ENCODE results near the gene NT5C.
"Not testable (repeated sequence)": the region's sequence is repeated elsewhere in the genome, so short reads cannot be mapped to it uniquely, and the experiment has no call there.

Gene NT5C

DNA sequence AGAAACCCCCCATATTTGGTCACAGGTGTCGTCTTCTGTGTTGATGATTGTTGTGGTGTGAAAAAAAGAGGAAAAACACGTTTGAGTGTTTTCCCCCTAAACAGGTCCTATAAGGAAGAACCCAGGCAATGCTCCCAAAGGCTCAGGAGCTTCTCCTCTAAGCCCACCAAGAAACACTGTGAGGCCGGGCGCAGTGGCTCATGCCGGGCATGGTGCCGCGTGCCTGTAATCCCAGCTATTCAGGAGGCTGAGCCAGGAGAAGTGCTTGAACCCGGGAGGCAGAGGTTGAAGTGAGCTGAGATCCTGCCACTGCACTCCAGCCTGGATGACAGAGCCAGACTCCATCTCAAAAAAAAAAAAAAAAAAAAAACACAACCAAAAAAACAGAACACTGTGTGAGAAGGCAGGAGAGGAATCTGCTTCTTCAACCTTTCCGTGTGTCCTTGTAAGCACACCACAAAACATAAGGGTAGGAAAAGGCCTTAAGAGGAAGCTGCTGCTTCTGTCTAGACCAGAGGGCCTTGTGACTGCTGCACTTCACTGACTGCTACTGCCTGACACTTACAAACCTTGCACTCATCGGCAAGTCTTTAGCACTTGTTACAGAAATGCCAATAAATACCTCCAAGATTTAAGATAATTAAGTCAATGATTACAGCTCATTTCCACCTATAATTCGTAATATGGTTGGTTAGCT is 13.4 kb upstream of the NT5C start:
- TF ChIP-seq, protein P1, sequence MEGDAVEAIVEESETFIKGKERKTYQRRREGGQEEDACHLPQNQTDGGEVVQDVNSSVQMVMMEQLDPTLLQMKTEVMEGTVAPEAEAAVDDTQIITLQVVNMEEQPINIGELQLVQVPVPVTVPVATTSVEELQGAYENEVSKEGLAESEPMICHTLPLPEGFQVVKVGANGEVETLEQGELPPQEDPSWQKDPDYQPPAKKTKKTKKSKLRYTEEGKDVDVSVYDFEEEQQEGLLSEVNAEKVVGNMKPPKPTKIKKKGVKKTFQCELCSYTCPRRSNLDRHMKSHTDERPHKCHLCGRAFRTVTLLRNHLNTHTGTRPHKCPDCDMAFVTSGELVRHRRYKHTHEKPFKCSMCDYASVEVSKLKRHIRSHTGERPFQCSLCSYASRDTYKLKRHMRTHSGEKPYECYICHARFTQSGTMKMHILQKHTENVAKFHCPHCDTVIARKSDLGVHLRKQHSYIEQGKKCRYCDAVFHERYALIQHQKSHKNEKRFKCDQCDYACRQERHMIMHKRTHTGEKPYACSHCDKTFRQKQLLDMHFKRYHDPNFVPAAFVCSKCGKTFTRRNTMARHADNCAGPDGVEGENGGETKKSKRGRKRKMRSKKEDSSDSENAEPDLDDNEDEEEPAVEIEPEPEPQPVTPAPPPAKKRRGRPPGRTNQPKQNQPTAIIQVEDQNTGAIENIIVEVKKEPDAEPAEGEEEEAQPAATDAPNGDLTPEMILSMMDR (IDR thresholded peaks at IDR 0.05): no peak
- Histone ChIP-seq H3K4me3 (no peak overlapping the region), H3K27ac (no peak overlapping the region)
- DNase-seq (ENCODE audit: low spot score): no peak

DNA sequence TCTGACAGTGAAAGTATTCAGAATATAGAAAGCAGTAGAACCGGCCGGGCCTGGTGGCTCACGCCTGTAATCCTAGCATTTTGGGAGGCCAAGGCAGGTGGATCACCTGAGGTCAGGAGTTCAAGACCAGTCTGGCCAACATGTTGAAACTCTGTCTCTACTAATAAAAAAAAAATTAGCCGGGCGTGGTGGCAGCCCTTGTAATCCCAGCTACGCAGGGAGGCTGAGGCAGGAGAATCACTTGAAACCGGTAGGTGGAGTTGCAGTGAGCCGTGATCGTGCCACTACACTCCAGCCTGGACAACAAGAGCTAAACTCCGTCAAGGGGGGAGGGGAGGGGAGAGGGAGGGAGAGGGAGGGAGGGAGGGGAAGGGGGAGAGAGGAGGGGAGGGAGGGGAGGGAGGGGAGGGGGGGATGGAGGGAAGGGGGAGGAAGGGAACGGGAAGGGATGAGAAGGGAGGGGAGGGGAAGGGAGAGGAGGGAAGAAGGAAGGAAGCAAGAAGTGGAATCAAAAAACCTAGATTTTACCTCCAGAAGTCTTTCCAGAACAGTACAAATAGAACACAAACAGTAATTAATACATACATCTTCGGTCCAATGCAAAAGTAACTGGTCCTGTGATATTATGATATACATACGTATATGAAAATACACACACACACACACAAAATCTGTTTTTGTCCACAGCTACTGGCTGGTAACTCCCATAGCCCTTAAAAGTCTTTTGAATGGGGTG is 10.9 kb upstream of the NT5C start:
- H3K4me3 ChIP-seq: no peak overlapping the region
- DNase-seq (ENCODE audit: low spot score): no peak
- no peak overlapping the region for H3K27ac ChIP-seq
- TF ChIP-seq, protein P1 (IDR thresholded peaks at IDR 0.05): no peak

DNA sequence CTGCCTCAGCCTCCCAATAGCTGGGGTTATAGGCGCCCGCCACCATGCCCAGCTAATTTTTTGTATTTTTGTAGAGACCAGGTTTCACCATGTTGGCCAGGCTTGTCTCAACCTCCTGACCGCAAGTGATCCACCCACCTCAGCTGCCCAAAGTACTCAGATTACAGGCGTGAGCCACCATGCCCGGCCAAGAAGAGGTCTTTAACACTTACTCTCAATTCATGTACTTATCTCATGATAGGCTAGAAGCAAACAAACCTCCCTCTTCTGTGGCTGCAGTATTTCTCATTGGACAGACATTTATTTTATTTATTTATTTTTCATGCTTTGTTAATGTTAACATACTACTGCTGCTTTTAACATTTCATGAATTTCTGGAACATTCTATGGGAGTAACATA is 7.0 kb upstream of the NT5C start:
- H3K27ac ChIP-seq: no peak overlapping the region
- DNase-seq (ENCODE audit: low spot score): no peak
- TF ChIP-seq, protein P1 (IDR thresholded peaks at IDR 0.05): no peak
- H3K4me3 ChIP-seq: no peak overlapping the region

DNA sequence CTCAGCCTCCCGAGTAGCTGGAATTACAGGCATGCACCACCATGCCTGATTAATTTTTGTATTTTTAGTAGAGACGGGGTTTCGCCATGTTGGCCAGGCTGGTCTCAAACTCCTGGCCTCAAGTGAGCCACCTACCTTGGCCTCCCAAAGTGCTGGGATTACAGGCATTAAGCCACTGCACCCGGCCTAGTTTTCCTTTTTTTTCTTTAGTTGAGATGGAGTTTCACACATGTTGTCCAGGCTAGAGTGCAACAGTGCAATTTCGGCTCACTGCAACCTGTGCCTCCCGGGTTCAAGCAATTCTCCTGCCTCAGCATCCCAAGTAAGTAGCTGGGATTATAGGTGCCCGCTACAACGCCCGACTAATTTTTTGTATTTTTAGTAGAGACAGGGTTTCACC is 6.2 kb upstream of the NT5C start:
- H3K27ac ChIP-seq; DNase-seq (ENCODE audit: low spot score); H3K4me3 ChIP-seq: not testable (repeated sequence)

DNA sequence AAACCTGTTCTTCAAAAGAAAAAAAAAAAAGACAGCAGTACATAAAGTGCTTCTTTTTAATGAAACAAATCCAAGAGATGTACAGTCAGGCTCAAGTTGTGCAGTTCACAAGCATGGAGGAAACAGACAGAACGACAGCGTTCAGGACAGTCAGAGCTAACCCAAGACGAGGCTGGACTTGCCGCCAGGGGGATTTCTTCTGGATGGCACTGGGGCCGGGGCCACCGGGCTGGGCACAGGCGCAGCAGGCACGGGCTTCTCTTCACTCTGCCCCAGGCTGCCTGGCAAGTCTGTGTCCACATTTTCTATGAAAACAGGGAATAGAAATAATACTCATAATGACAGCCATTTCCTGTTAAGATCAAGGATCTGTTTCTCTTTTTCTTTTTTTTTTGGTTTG is 4.4 kb upstream of the NT5C start:
- DNase-seq (ENCODE audit: low spot score): no peak

DNA sequence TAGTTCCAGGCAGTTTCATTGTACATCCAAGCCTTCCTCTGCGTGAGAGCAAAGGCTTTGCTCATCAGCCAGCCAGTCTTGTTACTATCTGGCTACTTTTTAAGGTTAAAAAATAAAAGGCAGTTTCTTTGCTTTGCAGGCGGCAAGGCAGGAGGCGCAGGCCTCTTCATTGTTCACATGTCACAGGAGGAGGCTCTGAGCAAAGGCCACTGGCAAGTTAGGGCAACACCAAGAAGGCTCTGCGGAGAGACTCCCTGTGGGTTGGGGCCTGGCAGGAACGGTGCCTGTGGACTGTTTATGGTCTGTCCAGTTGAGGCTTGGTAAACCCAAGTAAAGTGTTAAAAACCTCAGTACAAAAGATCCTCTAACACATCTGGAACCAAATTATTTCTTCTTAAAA is 3.9 kb upstream of the NT5C start:
- Histone ChIP-seq H3K4me3 (no peak overlapping the region), H3K27ac (no peak overlapping the region)
- TF ChIP-seq, protein P1 (IDR thresholded peaks at IDR 0.05): no peak

More for the DNA sequence above, 4.4 kb upstream of the NT5C start:
- no peak overlapping the region for H3K27ac ChIP-seq
- TF ChIP-seq, protein P1 (IDR thresholded peaks at IDR 0.05): no peak
- no peak overlapping the region for H3K4me3 ChIP-seq

DNA sequence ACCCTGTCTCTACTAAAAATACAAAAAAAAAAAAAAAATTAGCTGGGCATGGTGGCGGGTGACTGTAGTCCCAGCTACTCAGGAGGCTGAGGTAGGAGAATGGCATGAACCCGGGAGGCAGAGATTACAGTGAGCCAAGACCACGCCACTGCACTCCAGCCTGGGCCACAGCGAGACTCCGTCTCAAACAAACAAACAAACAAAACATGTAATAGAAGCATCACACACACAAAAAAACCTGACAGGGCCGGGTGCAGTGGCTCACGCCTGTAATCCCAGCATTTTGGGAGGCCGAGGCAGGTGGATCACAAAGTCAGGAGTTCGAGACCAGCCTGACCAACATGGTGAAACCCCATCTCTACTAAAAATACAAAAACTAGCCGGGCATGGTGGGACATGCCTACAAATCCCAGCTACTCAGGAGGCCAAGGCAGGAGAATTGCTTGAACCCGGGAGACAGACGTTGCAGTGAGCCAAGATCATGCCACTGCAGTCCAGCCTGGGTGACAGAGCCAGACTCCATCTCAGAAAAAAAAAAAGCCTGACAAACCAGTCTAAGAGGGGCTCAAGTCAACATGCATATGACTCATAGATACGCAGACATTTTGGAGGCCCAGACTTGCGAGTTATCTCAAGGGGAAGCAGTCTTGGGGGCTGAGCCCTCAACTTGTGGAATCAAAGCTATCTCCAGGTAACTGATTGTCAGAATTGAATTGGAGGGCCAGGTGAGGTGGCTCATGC is 2.2 kb upstream of the NT5C start:
- H3K4me3 ChIP-seq; H3K27ac ChIP-seq; DNase-seq (ENCODE audit: low spot score): not testable (repeated sequence)

More for the DNA sequence above, 3.9 kb upstream of the NT5C start:
- DNase-seq (ENCODE audit: low spot score): no peak
